Measurements from ENCODE around the gene TBL1XR1. TPM values are rescaled to one million over a fixed set of nuclear protein-coding genes. Genes with fewer than 3 reads are reported as not detected.

The TBL1XR1 gene
- total RNA-seq, 6 experiments from 2014 or later = 32.6 to 80.6 (median 56.2) TPM

GRCh38 chr3:177039490-177040274, 157.6 kb downstream of the TBL1XR1 start:
- Histone ChIP-seq H3K4me1 (peaks cover 0 to 5% (median 0%) of the 10 kb centered on the region in 4 donors), H3K27me3 (no peaks in the 10 kb centered on the region), H3K9me3 (no peaks in the 10 kb centered on the region), H3K4me3 (no peak overlapping the region), H3K27ac (no peak overlapping the region), H3K36me3 (peaks cover 0 to 6% (median 3%) of the 10 kb centered on the region in 4 donors)
- 100% methylated on average over 4 of the region's 4 CpGs for WGBS (ENCODE audit: insufficient coverage, low coverage, low lambda C conversion rate, missing lambda C conversion rate)
- ATAC-seq = no peak
- TF ChIP-seq POLR2A (IDR thresholded peaks at IDR 0.05) = no peak
- TF ChIP-seq, protein P1, sequence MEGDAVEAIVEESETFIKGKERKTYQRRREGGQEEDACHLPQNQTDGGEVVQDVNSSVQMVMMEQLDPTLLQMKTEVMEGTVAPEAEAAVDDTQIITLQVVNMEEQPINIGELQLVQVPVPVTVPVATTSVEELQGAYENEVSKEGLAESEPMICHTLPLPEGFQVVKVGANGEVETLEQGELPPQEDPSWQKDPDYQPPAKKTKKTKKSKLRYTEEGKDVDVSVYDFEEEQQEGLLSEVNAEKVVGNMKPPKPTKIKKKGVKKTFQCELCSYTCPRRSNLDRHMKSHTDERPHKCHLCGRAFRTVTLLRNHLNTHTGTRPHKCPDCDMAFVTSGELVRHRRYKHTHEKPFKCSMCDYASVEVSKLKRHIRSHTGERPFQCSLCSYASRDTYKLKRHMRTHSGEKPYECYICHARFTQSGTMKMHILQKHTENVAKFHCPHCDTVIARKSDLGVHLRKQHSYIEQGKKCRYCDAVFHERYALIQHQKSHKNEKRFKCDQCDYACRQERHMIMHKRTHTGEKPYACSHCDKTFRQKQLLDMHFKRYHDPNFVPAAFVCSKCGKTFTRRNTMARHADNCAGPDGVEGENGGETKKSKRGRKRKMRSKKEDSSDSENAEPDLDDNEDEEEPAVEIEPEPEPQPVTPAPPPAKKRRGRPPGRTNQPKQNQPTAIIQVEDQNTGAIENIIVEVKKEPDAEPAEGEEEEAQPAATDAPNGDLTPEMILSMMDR (IDR thresholded peaks at IDR 0.05) = no peak
- intact Hi-C loops (cut with DNase I) = no loop called here
- DNase-seq = no peak

DNA sequence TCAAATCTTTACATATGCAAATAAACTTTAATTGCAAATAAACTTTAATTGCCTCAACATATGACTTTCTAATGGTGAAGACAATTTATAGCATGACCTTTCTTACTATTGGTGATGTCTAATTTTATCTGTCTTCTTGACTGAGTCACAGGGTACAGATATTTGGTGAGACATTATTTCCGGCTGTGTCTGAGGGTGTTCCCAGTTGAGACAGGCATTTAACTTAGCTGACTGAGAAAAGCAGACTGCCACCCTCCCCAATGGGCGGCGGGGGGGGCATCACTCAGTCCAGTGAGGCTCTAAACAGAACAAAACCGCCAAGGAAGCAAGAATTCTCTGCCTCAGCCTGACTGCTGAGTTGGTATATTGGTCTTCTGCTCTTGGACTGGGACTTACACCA, 160.0 kb downstream of the TBL1XR1 start:
- 97% methylated on average over 4 of the region's 4 CpGs for WGBS (ENCODE audit: insufficient coverage, low coverage, low lambda C conversion rate, missing lambda C conversion rate)
- no peak for TF ChIP-seq POLR2A (IDR thresholded peaks at IDR 0.05)
- TF ChIP-seq, protein P1 (IDR thresholded peaks at IDR 0.05) = no peak
- no peak overlapping the region for H3K27ac ChIP-seq
- ATAC-seq = no peak
- no peaks in the 10 kb centered on the region for H3K9me3 ChIP-seq
- intact Hi-C loops (cut with DNase I) = no loop called here
- DNase-seq = no peak
- H3K27me3 ChIP-seq = no peaks in the 10 kb centered on the region
- peaks cover 0 to 5% (median 0%) of the 10 kb centered on the region in 4 donors for H3K4me1 ChIP-seq
- no peak overlapping the region for H3K4me3 ChIP-seq
- H3K36me3 ChIP-seq = peaks cover 0 to 9% (median 5%) of the 10 kb centered on the region in 4 donors

GRCh38 chr3:177035676-177036075, 161.6 kb downstream of the TBL1XR1 start:
- TF ChIP-seq, protein P1 (IDR thresholded peaks at IDR 0.05) = no peak
- no peak for TF ChIP-seq POLR2A (IDR thresholded peaks at IDR 0.05)
- Histone ChIP-seq H3K27ac (no peak overlapping the region), H3K9me3 (no peaks in the 10 kb centered on the region), H3K4me3 (no peak overlapping the region), H3K27me3 (no peaks in the 10 kb centered on the region), H3K4me1 (no peaks in the 10 kb centered on the region), H3K36me3 (peaks cover 0 to 18% (median 6%) of the 10 kb centered on the region in 4 donors)
- ATAC-seq (no peak), DNase-seq (no peak)
- no CpG with 5 or more reads among the region's 4 CpGs for WGBS (ENCODE audit: insufficient coverage, low coverage, low lambda C conversion rate, missing lambda C conversion rate)
- intact Hi-C loops (cut with DNase I) = no loop called here

- H3K36me3 ChIP-seq = peaks cover 0 to 19% (median 7%) of the 10 kb centered on the region in 4 donors
- H3K4me1 ChIP-seq = no peaks in the 10 kb centered on the region
- intact Hi-C loops (cut with DNase I) = no loop called here
- no peaks in the 10 kb centered on the region for H3K27me3 ChIP-seq
- H3K27ac ChIP-seq = no peak overlapping the region
- WGBS (ENCODE audit: insufficient coverage, low coverage, low lambda C conversion rate, missing lambda C conversion rate) = 92% methylated on average over 3 of the region's 3 CpGs
- no peaks in the 10 kb centered on the region for H3K9me3 ChIP-seq
- ATAC-seq (no peak), DNase-seq (no peak)
- no peak overlapping the region for H3K4me3 ChIP-seq
- no peak for TF ChIP-seq POLR2A (IDR thresholded peaks at IDR 0.05)
- TF ChIP-seq, protein P1 (IDR thresholded peaks at IDR 0.05) = no peak
Measured at GRCh38 chr3:177034832-177035475, 162.3 kb downstream of the TBL1XR1 start.
